H9 (cell line): Measurements from ENCODE around the gene RRP9. TPM values are rescaled to one million over a fixed set of nuclear protein-coding genes. Genes with fewer than 3 reads are reported as not detected.

Source experiments
- DNase-seq: peaks from one replicate; pipeline ENCODE4 v3.0.0-alpha.2; 2017
- H2AFZ ChIP-seq: one replicate; pipeline ENCODE4 v1.6.1; 2013; ENCODE audit warnings: mild to moderate bottlenecking, low read length, control low read depth, moderate library complexity
- H2AK5ac ChIP-seq: 2 replicates; pipeline ENCODE4 v1.6.1; 2013; ENCODE audit warnings: low read length, control low read depth, mixed read lengths; ENCODE audit not compliant: insufficient read length
- H2BK120ac ChIP-seq: one replicate; pipeline ENCODE4 v1.6.1; 2013; ENCODE audit warnings: low read depth, mild to moderate bottlenecking, low read length, control low read depth, inconsistent platforms; ENCODE audit not compliant: poor library complexity, severe bottlenecking
- H2BK12ac ChIP-seq: 2 replicates; pipeline ENCODE4 v1.6.1; 2013; ENCODE audit warnings: low read length, control low read depth, mixed read lengths, low read depth; ENCODE audit not compliant: insufficient read length
- H2BK15ac ChIP-seq: 2 replicates; pipeline ENCODE4 v1.6.1; 2013; ENCODE audit warnings: low read depth, low read length, control low read depth
- H2BK20ac ChIP-seq: one replicate; pipeline ENCODE4 v1.6.1; 2013; ENCODE audit warnings: low read depth, mild to moderate bottlenecking, low read length, control low read depth, inconsistent platforms; ENCODE audit not compliant: poor library complexity, severe bottlenecking
- H2BK5ac ChIP-seq: 2 replicates; pipeline ENCODE4 v1.6.1; 2013; ENCODE audit warnings: low read length, control low read depth, mixed read lengths; ENCODE audit not compliant: insufficient read length
- H3K14ac ChIP-seq: 2 replicates; pipeline ENCODE4 v1.6.1; 2013; ENCODE audit warnings: low read length, control low read depth; ENCODE audit not compliant: insufficient read depth
- H3K18ac ChIP-seq: 2 replicates; pipeline ENCODE4 v1.6.1; 2013; ENCODE audit warnings: low read depth, mild to moderate bottlenecking, mixed read lengths, low read length, control low read depth; ENCODE audit not compliant: insufficient read length
- H3K23ac ChIP-seq: 2 replicates; pipeline ENCODE4 v1.6.1; 2013; ENCODE audit warnings: low read length, control low read depth, mixed read lengths, low read depth; ENCODE audit not compliant: insufficient read length
- H3K23me2 ChIP-seq: 2 replicates; pipeline ENCODE4 v1.6.1; 2013; ENCODE audit warnings: low read depth, mild to moderate bottlenecking, mixed read lengths, low read length, control low read depth; ENCODE audit not compliant: insufficient read length, poor library complexity, severe bottlenecking
- H3K27ac ChIP-seq: 2 replicates; pipeline ENCODE4 v1.5.1; 2013; ENCODE audit warnings: low read length, control low read depth, mixed read lengths, low read depth; ENCODE audit not compliant: insufficient read length
- H3K27me3 ChIP-seq: 2 replicates; pipeline ENCODE4 v1.6.1; 2013; ENCODE audit warnings: low read length, control low read depth, inconsistent platforms; ENCODE audit not compliant: insufficient read depth
- H3K4ac ChIP-seq: 2 replicates; pipeline ENCODE4 v1.6.1; 2013; ENCODE audit warnings: low read depth, mild to moderate bottlenecking, control low read depth, inconsistent platforms, low read length, moderate library complexity
- H3K4me1 ChIP-seq: 2 replicates; pipeline ENCODE4 v1.6.1; 2013; ENCODE audit warnings: low read length, control low read depth, inconsistent platforms; ENCODE audit not compliant: insufficient read depth
- H3K4me2 ChIP-seq: 2 replicates; pipeline ENCODE4 v1.6.1; 2013; ENCODE audit warnings: low read length, control low read depth, mixed read lengths; ENCODE audit not compliant: insufficient read length, insufficient read depth
- H3K56ac ChIP-seq: 2 replicates; pipeline ENCODE4 v1.6.1; 2013; ENCODE audit warnings: low read depth, mild to moderate bottlenecking, mixed read lengths, low read length, control low read depth; ENCODE audit not compliant: insufficient read length
- H3K79me1 ChIP-seq: 2 replicates; pipeline ENCODE4 v1.6.1; 2013; ENCODE audit warnings: low read depth, mild to moderate bottlenecking, moderate library complexity, low read length, control low read depth, inconsistent platforms; ENCODE audit not compliant: insufficient read depth, poor library complexity, severe bottlenecking
- H3K79me2 ChIP-seq: 2 replicates; pipeline ENCODE4 v1.6.1; 2013; ENCODE audit warnings: low read length, control low read depth, inconsistent platforms; ENCODE audit not compliant: insufficient read depth
- H3K9ac ChIP-seq: 2 replicates; pipeline ENCODE4 v1.6.1; 2013; ENCODE audit warnings: low read length, control low read depth, mixed read lengths; ENCODE audit not compliant: insufficient read length; ENCODE audit errors: extremely low read depth
- H3K9me3 ChIP-seq: one replicate; pipeline ENCODE4 v1.6.1; 2013; ENCODE audit warnings: low read depth, low read length, inconsistent platforms; ENCODE audit not compliant: control insufficient read depth
- H3T11ph ChIP-seq: one replicate; pipeline ENCODE4 v1.6.1; 2013; ENCODE audit warnings: mild to moderate bottlenecking, low read length, control low read depth, inconsistent platforms
- H4K20me1 ChIP-seq: one replicate; pipeline ENCODE4 v1.6.1; 2013; ENCODE audit not compliant: control insufficient read depth, insufficient read length, insufficient read depth
- H4K5ac ChIP-seq: 2 replicates; pipeline ENCODE4 v1.6.1; 2013; ENCODE audit warnings: low read depth, mild to moderate bottlenecking, mixed read lengths, low read length, control low read depth; ENCODE audit not compliant: insufficient read length
- H4K8ac ChIP-seq: replicated peaks from 2 replicates; pipeline ENCODE4 v1.6.1; 2013; ENCODE audit warnings: low read length, control low read depth, mixed read lengths, low read depth; ENCODE audit not compliant: insufficient read length
- H4K91ac ChIP-seq: 2 replicates; pipeline ENCODE4 v1.6.1; 2013; ENCODE audit warnings: low read depth, mild to moderate bottlenecking, moderate library complexity, mixed read lengths, low read length, control low read depth; ENCODE audit not compliant: insufficient read length
- H3K27ac Mint-ChIP-seq, 3 experiments: 2 replicates in 2 of 3; 3 replicates in 1 of 3; pipeline ENCODE4 v1.8.0; 2020 to 2021; ENCODE audit warnings: mixed read lengths in 3 of 3, mild to moderate bottlenecking in 1 of 3, moderate library complexity in 1 of 3
- H3K27me3 Mint-ChIP-seq: 2 replicates; pipeline ENCODE4 v1.8.0; 2021; ENCODE audit warnings: low read depth, mild to moderate bottlenecking, moderate library complexity, mixed read lengths
- H3K36me3 Mint-ChIP-seq, 3 experiments: 2 replicates in 2 of 3; 3 replicates in 1 of 3; pipeline ENCODE4 v1.8.0; 2020 to 2021; ENCODE audit warnings: low read depth in 3 of 3, mixed read lengths in 3 of 3; ENCODE audit not compliant: insufficient read depth in 1 of 3
- H3K4me1 Mint-ChIP-seq, 2 experiments: 2 replicates each; pipeline ENCODE4 v1.8.0; 2020; ENCODE audit warnings: mixed read lengths in 2 of 2
- H3K4me3 Mint-ChIP-seq, 2 experiments: 2 replicates in 1 of 2; 3 replicates in 1 of 2; pipeline ENCODE4 v1.8.0; 2020 to 2021; ENCODE audit warnings: mild to moderate bottlenecking in 2 of 2, mixed read lengths in 2 of 2, moderate library complexity in 1 of 2
- H3K9me3 Mint-ChIP-seq, 2 experiments: 2 replicates in 1 of 2; 3 replicates in 1 of 2; pipeline ENCODE4 v1.8.0; 2020; ENCODE audit warnings: mild to moderate bottlenecking in 2 of 2, mixed read lengths in 2 of 2, moderate library complexity in 1 of 2
- CTCF ChIP-seq: fragments of 200-600 bp; sonication (generic); conservative IDR thresholded peaks from 3 replicates; pipeline ENCODE4 v1.8.0; 2021; ENCODE audit warnings: antibody characterized with exemption, mild to moderate bottlenecking
- WGBS: extraction: QIAGEN DNeasy Blood & Tissue Kit; methylation state at CpG from one replicate; pipeline ENCODE4 v1.1.7; 2013; ENCODE audit warnings: missing lambda C conversion rate, low lambda C conversion rate, mixed read lengths; ENCODE audit not compliant: insufficient read length; ENCODE audit errors: extremely low coverage; 5-methylcytosine and 5-hydroxymethylcytosine counted together
- total RNA-seq: library from RNA; stranded (reverse); gene quantifications from 2 replicates; pipeline ENCODE4 v1.2.1, GENCODE V29; 2021

RRP9 gene
- total RNA-seq, 1 experiment from 2014 or later: 64.0 TPM

GRCh38 chr3:51963951-51964451 is 22.3 kb upstream of the RRP9 start:
- no peak for DNase-seq
- H2BK15ac ChIP-seq: no peak overlapping the region
- no peak overlapping the region for H2BK5ac ChIP-seq
- no peaks in the 10 kb centered on the region for H3K9me3 ChIP-seq
- no peaks in the 10 kb centered on the region for H3K27me3 ChIP-seq
- no peak overlapping the region for H3K23ac ChIP-seq
- TF ChIP-seq CTCF: no peak
- H3K9ac ChIP-seq: no peak overlapping the region
- Mint-ChIP-seq H3K4me1 (peaks cover 49 to 67% of the 10 kb centered on the region in 2 experiments), H3K36me3 (peaks cover 0 to 5% (median 0%) of the 10 kb centered on the region in 3 experiments; a peak in 3 of 7 replicates), H3K27me3 (peaks cover 55% of the 10 kb centered on the region), H3K27ac (no peak overlapping the region), H3K4me3 (no peak overlapping the region), H3K9me3 (no peaks in the 10 kb centered on the region)
- H3K4me2 ChIP-seq: no peak overlapping the region
- H2BK12ac ChIP-seq: no peak overlapping the region
- H3K23me2 ChIP-seq: peaks cover 11% of the 10 kb centered on the region
- H3K18ac ChIP-seq: no peak overlapping the region
- no peak overlapping the region for H3K14ac ChIP-seq
- H2BK120ac ChIP-seq: no peak overlapping the region
- H3K56ac ChIP-seq: no peak overlapping the region
- no peak overlapping the region for H4K5ac ChIP-seq
- no peak overlapping the region for H3T11ph ChIP-seq
- no peaks in the 10 kb centered on the region for H3K79me1 ChIP-seq
- no peak overlapping the region for H2AK5ac ChIP-seq
- no peak overlapping the region for H3K27ac ChIP-seq
- H4K91ac ChIP-seq: no peak overlapping the region
- no peak overlapping the region for H2BK20ac ChIP-seq
- no peaks in the 10 kb centered on the region for H4K20me1 ChIP-seq
- no peak overlapping the region for H4K8ac ChIP-seq
- peaks cover 5% of the 10 kb centered on the region; the same call in 1 of the 2 replicates for H3K4me1 ChIP-seq
- H3K79me2 ChIP-seq: no peaks in the 10 kb centered on the region
- H3K4ac ChIP-seq: no peak overlapping the region
- WGBS: no CpG with 5 or more reads among the region's 12 CpGs
- H2AFZ ChIP-seq: no peak overlapping the region
